ENCODE data around the gene MESP2.

Gene MESP2

GRCh38 chr15:89776274-89777072, at the start of gene MESP2:
Gene MESP2 (plus strand): TSS chr15:89776332. CDS start chr15:89776358, 26 bp downstream.
- peak; percentile 40 for DNase-seq (ENCODE audit: low spot score)

GRCh38 chr15:89728254-89728653, 47.9 kb upstream of the MESP2 start:
- no peak for DNase-seq (ENCODE audit: low spot score)

- no peak for DNase-seq (ENCODE audit: low spot score)
These were observed 44.9 kb upstream of the MESP2 start for GRCh38 chr15:89731275-89731674.

- no peak for DNase-seq (ENCODE audit: low spot score)
These were observed 43.5 kb upstream of the MESP2 start for GRCh38 chr15:89732451-89733172.

GRCh38 chr15:89735773-89736172, 40.4 kb upstream of the MESP2 start:
- DNase-seq (ENCODE audit: low spot score), result no peak

GRCh38 chr15:89740137-89740536, 36.0 kb upstream of the MESP2 start:
- peak; percentile 80 for DNase-seq (ENCODE audit: low spot score)

- DNase-seq (ENCODE audit: low spot score), result no peak
These were observed 33.1 kb upstream of the MESP2 start for GRCh38 chr15:89743011-89743410.

- no peak for DNase-seq (ENCODE audit: low spot score)
These were observed 32.5 kb upstream of the MESP2 start for GRCh38 chr15:89743594-89743993.

- no peak for DNase-seq (ENCODE audit: low spot score)
These were observed 31.0 kb upstream of the MESP2 start for GRCh38 chr15:89745131-89745530.

- no peak for DNase-seq (ENCODE audit: low spot score)
These were observed 30.4 kb upstream of the MESP2 start for GRCh38 chr15:89745768-89746167.

GRCh38 chr15:89746386-89746780, 29.7 kb upstream of the MESP2 start:
- DNase-seq (ENCODE audit: low spot score), result no peak

GRCh38 chr15:89747708-89748682, 28.1 kb upstream of the MESP2 start:
- DNase-seq (ENCODE audit: low spot score), result no peak

GRCh38 chr15:89749054-89749453, 27.1 kb upstream of the MESP2 start:
- no peak for DNase-seq (ENCODE audit: low spot score)

GRCh38 chr15:89749526-89749925, 26.6 kb upstream of the MESP2 start:
- no peak for DNase-seq (ENCODE audit: low spot score)

GRCh38 chr15:89749951-89750559, 26.1 kb upstream of the MESP2 start:
- DNase-seq (ENCODE audit: low spot score), result no peak

GRCh38 chr15:89750560-89751542, 25.3 kb upstream of the MESP2 start, which contains the start of gene MESP1:
Gene MESP1 (minus strand): TSS chr15:89751249. CDS start chr15:89751231, 18 bp downstream.
- DNase-seq (ENCODE audit: low spot score), result peak; percentile 97

GRCh38 chr15:89751748-89752147, 24.4 kb upstream of the MESP2 start:
- DNase-seq (ENCODE audit: low spot score), result no peak

- no peak for DNase-seq (ENCODE audit: low spot score)
These were observed 22.3 kb upstream of the MESP2 start for GRCh38 chr15:89753855-89754254.

- DNase-seq (ENCODE audit: low spot score), result no peak
These were observed 21.6 kb upstream of the MESP2 start for GRCh38 chr15:89754361-89755154.

- no peak for DNase-seq (ENCODE audit: low spot score)
These were observed 20.4 kb upstream of the MESP2 start for GRCh38 chr15:89755701-89756100.

Data from COLO829 (cell line).